Stimulated activated CD8-positive, alpha-beta memory T cell treated with anti-CD3 and anti-CD28 coated beads, Interleukin-4, amount 100 ng/mL, for 24 hours (primary cell): ENCODE data around the gene GOSR1.
"Not testable (repeated sequence)": the region's sequence is repeated elsewhere in the genome, so short reads cannot be mapped to it uniquely, and the experiment has no call there.

Source experiments
- DNase-seq: peaks from one replicate; pipeline ENCODE4 v3.0.0-alpha.2; 2020; ENCODE audit warnings: low read depth

The GOSR1 gene

DNA sequence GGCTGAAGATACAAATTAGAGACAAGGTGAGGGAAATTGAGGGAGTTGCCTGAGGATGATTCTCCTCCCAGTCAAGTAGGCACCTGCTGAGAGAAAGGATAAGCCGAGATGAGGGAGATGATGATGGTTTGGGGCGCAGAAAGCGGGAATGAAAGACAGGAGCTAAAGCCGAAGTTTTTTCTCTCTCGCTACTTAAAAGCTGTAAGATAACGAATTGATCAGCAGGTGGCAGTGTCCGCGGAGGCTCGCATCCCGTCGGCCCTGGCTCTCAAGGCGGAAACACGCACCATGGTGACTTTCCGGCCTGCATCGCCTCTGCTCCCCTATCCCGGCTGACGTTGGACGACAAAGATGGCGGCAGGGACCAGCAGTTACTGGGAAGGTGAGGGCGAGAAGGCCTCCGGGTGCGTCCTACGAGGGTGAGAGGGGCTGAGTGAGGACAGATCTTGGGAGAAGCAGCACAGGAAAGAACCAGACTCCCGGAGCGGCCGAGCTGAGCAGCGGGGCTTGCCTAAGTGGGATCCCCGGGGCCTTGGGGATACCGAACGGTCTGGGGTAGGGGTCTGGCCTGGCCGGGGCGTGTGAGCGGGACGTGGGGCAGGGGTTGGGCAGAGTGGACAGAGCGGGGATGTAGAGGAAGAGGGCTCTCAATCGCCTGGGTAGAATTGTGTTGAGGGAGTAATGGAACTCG, at the start of gene GOSR1:
Gene GOSR1, plus strand, starts transcription at position 326 of the 691 bp plus-strand sequence. Its CDS starts 26 bp downstream, at position 352.
- peak; percentile 87 for DNase-seq

DNA sequence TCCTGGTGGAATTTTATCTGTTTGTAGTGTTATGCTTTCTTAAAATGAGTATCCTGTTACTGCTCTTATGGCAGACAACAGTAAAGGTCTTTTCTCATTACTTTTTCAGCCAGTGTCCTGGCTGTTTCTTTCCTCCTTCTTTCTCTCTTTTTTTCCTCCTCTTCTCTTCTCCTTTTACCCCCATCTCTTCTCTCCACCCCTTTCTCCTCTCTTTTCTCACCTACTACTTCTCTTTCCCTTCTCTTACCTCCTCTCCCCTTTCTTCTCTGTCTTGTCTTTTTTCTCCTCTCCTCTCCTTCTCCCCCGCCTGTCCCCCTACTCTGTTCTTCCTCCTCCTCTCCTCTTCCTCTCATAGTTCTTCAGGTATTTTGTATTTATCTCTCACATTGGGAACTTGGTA, 49.6 kb upstream of the GOSR1 start:
- no peak for DNase-seq

DNA sequence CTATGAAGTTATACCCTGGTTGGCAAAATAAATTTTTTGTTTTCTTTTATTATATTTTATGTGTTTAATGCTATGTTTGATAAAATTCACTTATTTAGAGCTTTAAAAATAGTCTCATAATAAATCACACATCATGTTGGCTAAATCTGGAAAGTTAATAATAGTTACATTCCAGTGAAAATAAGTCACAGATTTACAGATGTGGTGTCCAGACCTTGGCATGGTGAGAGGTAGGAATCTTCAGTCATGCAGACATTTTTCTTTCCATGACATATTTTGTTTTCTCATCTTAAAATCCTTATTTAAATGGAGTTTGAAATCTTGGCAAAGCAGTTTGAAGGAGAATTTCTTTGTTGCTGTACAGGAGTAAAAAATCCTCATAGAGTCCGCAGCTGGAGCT, 48.1 kb upstream of the GOSR1 start:
- DNase-seq, result no peak

DNA sequence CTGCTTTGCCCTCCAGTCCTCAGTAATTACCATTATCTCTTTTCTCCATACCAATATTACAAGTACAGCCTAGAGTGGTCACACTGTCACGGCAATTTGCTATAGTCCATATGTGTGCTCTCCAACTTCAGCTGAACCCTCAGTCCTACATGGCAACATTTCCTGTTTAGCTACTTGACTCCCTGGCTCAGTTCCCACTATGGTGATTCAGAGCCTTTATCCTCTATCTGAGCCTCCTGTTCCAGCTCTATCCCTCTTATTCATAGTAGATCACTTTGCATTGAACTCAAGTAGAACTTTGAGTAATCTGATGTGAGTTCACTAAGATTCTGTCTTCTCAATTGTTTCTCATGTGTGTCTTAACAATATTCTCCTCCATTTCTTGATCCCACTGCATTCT, 43.7 kb upstream of the GOSR1 start:
- DNase-seq, result no peak

DNA sequence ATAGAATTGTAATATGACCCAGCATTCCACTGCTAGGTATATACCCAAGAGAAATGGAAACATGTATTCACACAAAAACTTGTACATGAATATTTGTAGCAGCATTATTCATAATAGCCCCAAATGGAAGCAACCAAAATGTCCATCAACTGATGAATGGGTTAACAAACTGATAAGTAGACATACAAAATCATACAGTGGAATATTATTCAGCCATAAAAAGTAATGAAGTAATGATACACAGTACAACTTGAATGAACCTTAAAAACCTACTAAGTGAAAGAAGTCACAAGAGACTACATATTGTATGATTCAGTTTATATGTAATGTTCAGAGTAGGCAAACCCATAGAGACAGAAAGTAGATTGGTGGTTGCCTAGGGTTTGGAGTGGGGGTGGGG, 40.5 kb upstream of the GOSR1 start:
- DNase-seq, result no peak

DNA sequence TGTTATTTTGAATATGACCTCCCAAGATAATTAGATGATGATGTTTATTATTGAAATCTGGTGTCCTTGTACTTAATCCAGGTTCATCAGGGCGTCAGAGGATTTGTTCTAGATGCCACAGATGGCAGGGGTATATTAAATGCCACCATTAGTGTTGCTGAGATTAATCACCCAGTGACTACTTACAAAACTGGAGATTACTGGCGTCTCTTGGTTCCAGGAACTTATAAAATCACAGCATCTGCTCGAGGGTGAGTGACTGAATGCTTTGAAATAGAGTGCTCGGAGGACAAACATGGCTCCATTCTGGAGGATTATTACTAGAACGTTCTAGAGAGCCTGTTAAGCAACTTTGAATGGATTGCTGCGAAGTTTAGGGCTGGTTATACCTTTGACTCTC, 33.5 kb upstream of the GOSR1 start:
- DNase-seq, result no peak

DNA sequence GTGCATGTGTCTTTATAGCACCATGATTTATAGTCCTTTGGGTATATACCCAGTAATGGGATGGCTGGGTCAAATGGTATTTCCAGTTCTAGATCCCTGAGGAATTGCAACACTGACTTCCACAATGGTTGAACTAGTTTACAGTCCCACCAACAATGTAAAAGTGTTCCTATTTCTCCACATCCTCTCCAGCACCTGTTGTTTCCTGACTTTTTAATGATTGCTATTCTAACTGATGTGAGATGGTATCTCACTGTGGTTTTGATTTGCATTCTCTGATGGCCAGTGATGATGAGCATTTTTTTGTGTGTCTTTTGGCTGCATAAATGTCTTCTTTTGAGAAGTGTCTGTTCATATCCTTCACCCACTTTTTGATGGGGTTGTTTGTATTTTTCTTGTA, 30.6 kb upstream of the GOSR1 start:
- not testable (repeated sequence) for DNase-seq

DNA sequence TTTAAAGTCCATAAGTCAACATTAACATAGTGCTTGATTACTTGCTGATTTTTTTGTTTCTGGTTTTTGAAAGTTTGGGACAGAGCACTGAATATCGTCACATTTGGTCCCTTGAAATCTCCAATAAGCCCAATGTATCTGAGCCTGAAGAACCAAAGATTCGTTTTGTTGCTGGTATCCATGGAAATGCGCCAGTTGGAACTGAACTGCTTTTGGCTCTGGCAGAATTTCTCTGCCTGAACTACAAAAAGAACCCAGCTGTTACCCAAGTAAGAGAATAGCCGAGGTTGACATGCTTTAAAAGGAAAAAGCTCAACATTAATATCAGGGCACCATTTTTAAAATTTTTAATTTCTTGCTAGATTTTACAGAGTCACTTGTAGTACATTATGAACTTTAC, 27.7 kb upstream of the GOSR1 start:
- no peak for DNase-seq

DNA sequence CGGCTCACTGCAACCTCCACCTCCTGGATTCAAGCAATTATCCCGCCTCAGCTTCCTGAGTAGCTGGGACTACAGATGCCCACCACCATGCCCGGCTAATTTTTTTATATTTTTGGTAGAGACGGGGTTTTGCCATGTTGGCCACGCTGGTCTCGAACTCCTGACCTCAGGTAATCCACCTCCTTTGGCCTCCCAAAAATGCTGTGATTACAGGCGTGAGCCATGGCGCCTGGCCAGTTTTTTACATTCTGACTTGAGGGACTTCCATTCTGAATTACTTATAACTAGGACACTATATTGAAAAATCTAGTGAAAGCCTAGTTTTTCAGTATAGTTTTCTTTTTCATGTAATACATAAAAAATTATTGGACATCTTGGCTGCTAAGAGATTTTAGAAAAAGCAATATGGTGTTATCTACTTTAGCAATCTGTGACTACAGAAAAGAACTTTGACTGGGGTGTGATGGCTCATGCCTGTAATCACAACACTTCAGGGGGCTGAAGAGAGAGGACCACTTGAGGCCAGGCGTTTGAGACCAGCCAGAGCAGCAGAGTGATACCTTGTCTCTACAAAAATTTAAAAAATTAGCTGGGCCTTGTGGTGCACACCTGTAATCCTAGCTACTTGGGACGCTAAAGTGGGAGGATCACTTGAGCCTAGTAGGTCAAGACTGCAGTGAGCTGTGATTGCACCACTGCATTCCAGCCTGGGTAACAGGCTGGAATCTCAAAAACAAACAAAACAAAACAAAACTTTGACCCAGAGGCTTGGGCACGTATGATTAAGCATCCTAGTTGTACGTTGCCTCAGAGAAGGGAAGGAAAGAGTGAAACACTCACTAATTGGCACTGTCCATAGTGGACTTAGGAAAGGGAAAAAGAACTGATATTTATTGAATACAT, 26.8 kb upstream of the GOSR1 start:
- DNase-seq, result no peak

DNA sequence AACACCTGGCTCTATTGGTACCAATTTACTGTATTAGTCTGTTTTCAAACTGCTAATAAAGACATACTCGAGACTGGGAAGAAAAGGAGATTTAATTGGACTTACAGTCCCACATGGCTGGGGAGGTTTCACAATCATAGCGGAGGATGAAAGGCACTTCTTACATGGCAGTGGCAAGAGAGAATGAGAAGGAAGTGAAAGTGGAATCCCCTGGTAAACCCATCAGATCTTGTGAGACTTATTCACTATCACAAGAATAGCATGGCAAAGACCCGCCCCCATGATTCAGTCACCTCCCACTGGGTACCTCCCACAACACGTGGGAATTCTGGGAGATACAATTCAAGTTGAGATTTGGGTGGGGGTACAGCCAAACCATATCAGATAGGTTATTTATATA, 22.6 kb upstream of the GOSR1 start:
- DNase-seq, result no peak

DNA sequence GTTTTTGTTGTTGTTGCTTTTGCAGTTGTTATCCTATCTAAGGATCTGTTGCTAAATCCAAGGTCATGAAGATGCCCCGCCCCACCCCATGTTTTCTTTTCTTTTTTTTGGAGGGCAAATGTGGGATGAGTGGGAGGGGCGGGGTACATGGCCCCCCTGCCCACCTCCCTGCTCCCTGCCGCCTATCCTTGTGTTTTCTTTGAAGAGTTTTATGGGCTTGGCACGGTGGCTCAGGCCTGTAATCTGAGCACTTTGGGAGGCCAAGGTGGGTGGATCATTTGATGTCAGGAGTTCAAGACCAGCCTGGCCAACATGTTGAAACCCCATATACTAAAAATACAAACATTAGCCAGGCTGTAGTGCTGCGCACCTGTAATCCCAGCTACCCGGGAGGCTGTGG, 18.8 kb upstream of the GOSR1 start:
- no peak for DNase-seq

DNA sequence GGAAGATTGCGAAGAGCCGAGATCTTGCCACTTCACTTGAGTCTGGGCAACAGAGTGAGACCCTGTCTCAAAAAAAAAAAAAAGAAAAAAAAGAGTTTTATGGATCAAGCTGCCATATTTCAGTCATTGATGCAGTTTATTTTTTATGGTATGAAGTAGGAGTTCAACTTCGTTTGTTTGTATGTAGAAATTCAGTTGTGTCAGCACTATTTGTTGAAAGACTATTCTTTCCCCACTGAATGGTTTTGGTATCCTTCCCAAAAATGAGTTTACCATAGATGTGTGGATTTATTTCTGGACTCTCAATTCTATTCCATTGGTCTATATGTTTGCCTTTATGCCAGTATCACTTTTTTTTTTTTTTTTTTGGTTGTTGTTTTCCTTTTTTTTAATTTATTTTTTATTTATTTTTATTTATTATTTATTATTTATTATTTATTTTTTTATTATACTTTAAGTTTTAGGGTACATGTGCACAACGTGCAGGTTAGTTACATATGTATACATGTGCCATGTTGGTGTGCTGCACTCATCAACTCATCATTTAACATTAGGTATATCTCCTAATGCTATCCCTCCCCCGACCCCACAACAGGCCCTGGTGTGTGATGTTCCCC, 18.3 kb upstream of the GOSR1 start:
- not testable (repeated sequence) for DNase-seq

DNA sequence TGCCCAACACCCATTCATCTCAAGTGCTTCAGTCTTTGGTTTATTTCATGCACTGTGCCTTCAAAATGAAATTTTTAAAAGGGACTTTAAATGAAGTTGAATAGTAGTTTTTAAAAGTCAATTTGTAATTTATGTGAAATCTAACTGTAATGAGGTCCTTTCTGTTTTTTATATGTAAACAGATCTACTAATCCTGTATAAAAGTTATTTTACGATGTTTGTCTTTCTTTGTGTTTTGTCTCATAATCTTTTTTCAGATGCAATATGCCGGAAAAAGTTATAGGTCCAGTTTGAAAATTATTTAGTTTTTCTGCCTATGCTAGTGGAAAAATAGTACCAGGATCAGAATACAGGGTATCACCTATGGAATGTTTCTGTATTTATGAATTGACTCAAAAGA, 8.7 kb upstream of the GOSR1 start:
- no peak for DNase-seq

DNA sequence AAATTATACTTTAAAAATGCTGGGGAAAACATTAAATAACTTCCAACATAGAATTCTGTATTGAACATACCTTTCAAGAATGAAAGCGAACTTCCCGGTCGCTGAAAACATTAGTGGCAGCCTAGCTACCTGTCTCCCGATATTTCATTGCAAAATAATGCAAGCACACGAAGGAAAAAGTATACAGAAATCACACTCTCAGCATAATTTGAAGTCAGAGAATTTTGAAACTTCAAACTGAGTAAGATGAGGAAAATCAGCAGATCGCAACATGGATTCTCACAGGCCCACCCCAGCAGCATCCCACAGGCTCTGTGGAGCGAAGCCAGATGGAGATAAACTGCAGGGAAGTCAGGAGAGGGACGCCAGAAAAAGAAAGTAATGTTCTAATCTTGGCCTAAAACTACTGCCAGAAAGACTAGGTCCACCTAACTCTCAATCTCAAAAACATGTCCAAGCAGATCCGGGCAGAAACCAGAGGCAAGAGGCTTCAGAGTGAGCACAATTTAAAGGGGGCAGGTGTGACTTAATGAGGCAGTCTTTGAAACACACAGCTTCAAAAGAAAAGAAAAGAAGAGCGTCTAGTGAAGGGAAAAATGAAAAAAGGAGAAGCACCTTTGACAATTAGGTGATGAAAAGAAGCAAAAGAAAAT, 4.8 kb upstream of the GOSR1 start:
- DNase-seq, result no peak

DNA sequence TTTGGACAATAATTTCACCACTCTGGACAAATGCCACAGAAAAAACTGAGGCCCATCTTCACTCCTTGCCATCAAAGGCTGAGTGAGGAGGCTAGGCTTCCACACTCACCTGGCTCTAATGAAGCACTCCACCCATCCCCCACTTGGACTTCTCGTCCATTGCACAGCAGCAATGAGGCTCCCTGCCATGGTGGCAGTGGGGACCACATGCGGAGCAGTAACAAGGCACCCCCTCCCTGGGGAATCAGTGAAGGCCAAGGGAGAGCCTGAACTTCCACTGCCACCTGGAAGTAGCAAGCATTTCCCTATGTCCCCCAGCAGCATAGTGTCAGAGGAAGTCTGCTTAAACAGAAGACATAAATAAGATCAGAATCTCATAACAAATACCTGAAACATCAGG, 2.0 kb upstream of the GOSR1 start:
- no peak for DNase-seq

DNA sequence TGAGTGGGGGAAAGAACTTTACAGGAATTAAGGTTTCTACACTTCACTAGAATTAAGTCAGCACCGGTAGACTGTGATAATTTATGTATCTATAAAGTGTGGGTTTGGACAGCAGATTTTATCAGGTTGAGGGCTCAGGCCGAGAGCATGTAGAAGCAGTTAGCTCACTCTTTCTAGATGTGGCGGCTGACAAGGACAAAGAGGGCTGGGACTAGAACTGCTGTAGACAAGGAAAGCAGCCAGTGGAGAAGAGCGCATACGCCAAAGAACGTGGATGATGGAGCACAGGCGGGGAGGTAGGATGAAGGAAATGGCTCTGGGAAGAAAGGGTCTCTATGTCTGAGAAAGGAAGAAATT, 504 bp upstream of the GOSR1 start:
- no peak for DNase-seq

DNA sequence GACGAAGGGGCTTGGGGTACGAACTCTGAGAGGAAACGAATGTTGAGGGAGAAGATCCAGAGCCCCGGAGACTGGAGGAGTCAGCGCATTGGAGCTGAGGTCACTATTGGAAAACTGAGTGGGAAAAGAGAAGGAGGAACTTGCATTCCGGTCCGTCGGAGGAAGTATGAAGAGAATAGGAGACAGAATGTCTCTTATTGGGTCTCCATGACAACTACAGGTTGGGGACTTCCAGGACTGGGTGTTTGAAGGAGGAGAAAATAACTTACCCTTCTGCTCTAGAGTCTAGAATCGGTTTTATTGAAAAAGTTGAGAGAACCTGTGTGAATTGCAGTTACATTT, 537 bp downstream of the GOSR1 start:
- no peak for DNase-seq

DNA sequence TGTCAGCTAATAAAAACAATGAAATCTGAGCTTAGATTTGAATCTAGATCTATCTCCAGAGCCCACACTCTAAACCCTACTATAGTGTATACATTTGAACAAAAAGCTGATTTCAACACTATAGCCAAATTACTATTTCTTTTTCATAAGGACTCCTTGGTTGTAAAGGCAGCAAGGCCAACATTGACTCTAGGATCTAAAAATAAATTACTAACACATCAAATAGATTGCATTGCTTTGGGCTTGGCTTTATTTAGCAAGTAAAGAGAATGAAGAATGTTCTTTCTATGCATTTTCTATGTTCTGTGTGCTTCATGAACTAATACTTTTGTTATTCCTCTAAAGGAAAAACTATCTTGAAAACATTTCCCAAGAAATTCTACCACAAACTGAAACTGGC, 5.3 kb downstream of the GOSR1 start:
- no peak for DNase-seq

DNA sequence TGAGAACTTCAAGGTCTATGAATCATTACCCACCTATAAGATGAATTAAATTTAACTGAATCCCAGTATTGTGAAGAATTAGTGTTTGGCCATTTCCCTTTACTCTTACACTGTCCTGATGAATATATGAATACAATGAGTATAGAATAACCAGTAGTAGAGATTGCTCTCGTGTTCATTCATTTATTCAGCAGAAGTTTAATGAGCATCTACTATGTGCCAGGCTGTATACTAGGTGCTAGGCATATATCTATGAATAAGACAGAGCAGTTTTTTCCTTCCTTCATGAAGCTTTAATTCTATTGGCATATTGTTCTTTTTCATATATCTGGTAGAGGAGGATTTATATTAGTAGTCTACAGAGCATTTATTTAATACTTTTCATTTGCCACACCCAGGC, 6.0 kb downstream of the GOSR1 start:
- DNase-seq, result no peak

DNA sequence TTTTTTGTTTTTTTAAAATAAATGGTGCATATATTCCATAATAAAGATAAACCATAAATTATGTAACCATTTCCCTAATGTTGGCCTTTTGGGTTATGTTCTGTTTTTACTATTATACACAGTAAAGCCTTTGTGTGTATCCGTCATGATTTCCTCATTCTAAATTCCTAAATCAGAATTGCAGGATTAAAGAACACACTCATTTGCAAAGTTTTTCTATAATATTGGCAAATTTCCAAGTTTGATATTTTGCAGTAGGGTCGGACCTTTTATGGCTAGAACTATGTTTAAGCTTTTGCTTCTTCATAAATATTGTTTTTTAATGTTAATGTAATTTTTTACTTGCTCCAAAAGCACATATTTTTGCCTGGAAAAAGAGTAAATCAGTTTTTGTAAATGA, 16.6 kb downstream of the GOSR1 start:
- no peak for DNase-seq

DNA sequence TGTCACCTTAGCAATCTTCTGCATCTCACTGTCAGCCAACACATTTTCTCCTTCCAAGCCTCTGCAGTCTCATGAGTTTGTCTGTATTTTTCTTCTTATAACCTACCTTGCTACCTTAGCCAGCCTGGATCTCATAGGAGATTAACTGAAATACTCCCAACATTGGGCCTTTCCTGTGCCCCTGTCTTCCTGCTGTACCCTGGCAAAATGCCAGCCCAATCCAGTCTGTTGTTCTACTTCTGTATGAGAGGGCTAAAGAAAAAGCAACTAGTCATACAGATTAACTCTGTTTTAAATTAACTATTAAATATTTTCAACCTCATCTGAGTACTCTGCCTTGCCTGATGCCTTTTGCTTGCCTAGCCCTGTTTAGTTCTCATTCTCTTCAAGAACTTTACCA, 18.4 kb downstream of the GOSR1 start:
- no peak for DNase-seq

DNA sequence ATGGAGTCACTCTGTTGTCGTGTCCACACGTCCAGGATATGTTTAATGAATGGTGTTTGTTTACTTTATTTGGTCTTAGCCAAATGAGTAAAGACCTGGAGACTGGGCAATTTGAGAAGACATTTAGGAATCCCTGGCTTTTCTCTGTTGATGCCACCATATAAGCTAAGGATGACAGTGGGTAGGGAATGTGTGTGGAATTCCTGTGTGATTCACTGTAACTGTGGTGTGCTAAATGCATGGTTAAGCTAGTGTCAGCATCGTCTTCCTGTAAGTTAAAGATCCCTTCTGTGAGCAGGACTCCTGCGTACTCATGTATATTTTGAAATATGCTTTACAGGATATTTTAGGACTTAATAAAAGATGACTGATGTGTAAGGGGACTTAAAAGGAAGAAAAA, 26.4 kb downstream of the GOSR1 start:
- DNase-seq, result no peak

DNA sequence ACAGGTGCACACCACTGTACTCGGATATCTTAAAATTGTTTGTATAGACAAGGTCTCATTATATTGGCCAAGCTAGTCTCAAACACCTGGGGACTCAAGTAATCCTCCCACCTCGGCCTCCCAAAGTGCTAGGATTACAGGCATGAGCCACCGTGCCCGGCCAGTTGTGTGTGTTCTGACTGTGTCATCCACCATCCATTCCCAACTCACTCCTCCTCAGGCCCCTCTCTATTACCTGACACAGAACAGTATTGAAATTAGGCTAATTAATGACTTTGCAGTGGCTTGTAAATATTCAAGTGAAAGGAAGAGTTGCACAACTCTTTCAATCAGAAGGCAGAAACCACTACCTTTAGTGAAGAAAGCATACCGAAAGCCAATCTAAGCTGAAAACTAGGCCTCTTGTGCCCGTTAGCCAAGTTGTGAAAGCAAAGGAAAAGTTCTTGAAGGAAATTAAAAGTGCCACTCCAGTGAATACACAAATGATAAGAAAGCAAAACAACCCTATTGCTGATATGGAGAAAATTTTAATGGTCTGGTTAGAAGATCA, 28.7 kb downstream of the GOSR1 start:
- DNase-seq, result no peak
